Subcutaneous abdominal adipose tissue (tissue), 5 donors: ENCODE data around the gene GPR15LG.
"Not testable (repeated sequence)": the region's sequence is repeated elsewhere in the genome, so short reads cannot be mapped to it uniquely, and the experiment has no call there.

ENCODE experiments used
- H3K27ac ChIP-seq: one replicate; pipeline ENCODE4 v1.7.0; 2013; ENCODE audit warnings: low read depth, mild to moderate bottlenecking, inconsistent platforms, low read length, moderate library complexity
- H3K27me3 ChIP-seq, 5 donors: one replicate each; pipeline ENCODE4 v1.7.0; 2013; ENCODE audit warnings: low read length in 5 of 5, inconsistent platforms in 1 of 5; ENCODE audit not compliant: control insufficient read depth in 5 of 5, insufficient read depth in 4 of 5
- H3K36me3 ChIP-seq, 5 donors: one replicate each; pipeline ENCODE4 v1.7.0; 2013; ENCODE audit warnings: low read length in 5 of 5; ENCODE audit not compliant: control insufficient read depth in 5 of 5, insufficient read depth in 5 of 5
- H3K4me1 ChIP-seq, 5 donors: one replicate each; pipeline ENCODE4 v1.7.0; 2013; ENCODE audit warnings: low read length in 5 of 5, mild to moderate bottlenecking in 3 of 5, moderate library complexity in 1 of 5; ENCODE audit not compliant: control insufficient read depth in 5 of 5, insufficient read depth in 5 of 5
- H3K4me3 ChIP-seq, 5 donors: one replicate each; pipeline ENCODE4 v1.7.0; 2013; ENCODE audit warnings: low read length in 5 of 5, low read depth in 1 of 5
- H3K9ac ChIP-seq, 5 donors: one replicate each; pipeline ENCODE4 v1.7.0; 2013; ENCODE audit warnings: low read length in 5 of 5, mild to moderate bottlenecking in 4 of 5, moderate library complexity in 3 of 5
- H3K9me3 ChIP-seq, 5 donors: one replicate each; pipeline ENCODE4 v1.7.0; 2013; ENCODE audit warnings: low read length in 5 of 5; ENCODE audit not compliant: control insufficient read depth in 5 of 5
- donor health status: healthy.
- donor health status: healthy.
- donor health status: healthy.
- donor health status: healthy.
- donor health status: healthy.

Gene GPR15LG

GRCh38 chr10:84163996-84164395 lies 9.6 kb upstream of the GPR15LG start:
- peaks cover 3 to 18% (median 6%) of the 10 kb centered on the region in 5 donors for H3K27me3 ChIP-seq
- H3K9me3 ChIP-seq, result peaks cover 0 to 4% (median 0%) of the 10 kb centered on the region in 5 donors
- H3K27ac ChIP-seq, result no peak overlapping the region
- H3K9ac ChIP-seq, result no peak overlapping the region
- no peak overlapping the region for H3K4me3 ChIP-seq
- no peaks in the 10 kb centered on the region for H3K36me3 ChIP-seq
- peaks cover 0 to 2% (median 0%) of the 10 kb centered on the region in 5 donors for H3K4me1 ChIP-seq

- peaks cover 3 to 18% (median 6%) of the 10 kb centered on the region in 5 donors for H3K27me3 ChIP-seq
- H3K36me3 ChIP-seq, result no peaks in the 10 kb centered on the region
- no peak overlapping the region for H3K9ac ChIP-seq
- peaks cover 0 to 4% (median 0%) of the 10 kb centered on the region in 5 donors for H3K9me3 ChIP-seq
- no peak overlapping the region for H3K4me3 ChIP-seq
- H3K27ac ChIP-seq, result no peak overlapping the region
- H3K4me1 ChIP-seq, result peaks cover 0 to 2% (median 0%) of the 10 kb centered on the region in 5 donors
Observed at GRCh38 chr10:84164442-84164841, 9.2 kb upstream of the GPR15LG start.

GRCh38 chr10:84166620-84167288 lies 6.8 kb upstream of the GPR15LG start:
- Histone ChIP-seq H3K4me1 (peaks cover 0 to 2% (median 0%) of the 10 kb centered on the region in 5 donors), H3K27ac (no peak overlapping the region), H3K27me3 (peaks cover 3 to 18% (median 6%) of the 10 kb centered on the region in 5 donors), H3K4me3 (no peak overlapping the region), H3K9ac (no peak overlapping the region), H3K9me3 (peaks cover 0 to 4% (median 0%) of the 10 kb centered on the region in 5 donors), H3K36me3 (no peaks in the 10 kb centered on the region)

- H3K27ac ChIP-seq, H3K9ac ChIP-seq, H3K4me3 ChIP-seq, H3K36me3 ChIP-seq, H3K9me3 ChIP-seq, H3K4me1 ChIP-seq: not testable (repeated sequence)
- peaks cover 2 to 18% (median 4%) of the 10 kb centered on the region in 5 donors for H3K27me3 ChIP-seq
Observed at GRCh38 chr10:84167289-84167653, 6.3 kb upstream of the GPR15LG start.

- peaks cover 2 to 14% (median 4%) of the 10 kb centered on the region in 5 donors for H3K27me3 ChIP-seq
- not testable (repeated sequence) for H3K9ac ChIP-seq, H3K4me3 ChIP-seq, H3K27ac ChIP-seq, H3K4me1 ChIP-seq, H3K9me3 ChIP-seq, H3K36me3 ChIP-seq
Observed at GRCh38 chr10:84168382-84168781, 5.2 kb upstream of the GPR15LG start.

- H3K9ac ChIP-seq, H3K27me3 ChIP-seq: not testable (repeated sequence)
Observed at GRCh38 chr10:84171237-84171636, 2.4 kb upstream of the GPR15LG start.

GRCh38 chr10:84171700-84172466 lies 1.7 kb upstream of the GPR15LG start:
- not testable (repeated sequence) for H3K27me3 ChIP-seq, H3K9me3 ChIP-seq, H3K27ac ChIP-seq, H3K9ac ChIP-seq, H3K4me1 ChIP-seq, H3K4me3 ChIP-seq, H3K36me3 ChIP-seq

More at GRCh38 chr10:84171237-84171636, 2.4 kb upstream of the GPR15LG start:
- H3K36me3 ChIP-seq, H3K4me3 ChIP-seq, H3K9me3 ChIP-seq, H3K4me1 ChIP-seq, H3K27ac ChIP-seq: not testable (repeated sequence)

GRCh38 chr10:84172467-84173356 lies 889 bp upstream of the GPR15LG start:
- Histone ChIP-seq H3K27me3 (no peaks in the 10 kb centered on the region), H3K4me1 (peaks cover 0 to 2% (median 0%) of the 10 kb centered on the region in 5 donors), H3K27ac (no peak overlapping the region), H3K4me3 (no peak overlapping the region), H3K9me3 (no peaks in the 10 kb centered on the region), H3K9ac (no peak overlapping the region), H3K36me3 (no peaks in the 10 kb centered on the region)

- Histone ChIP-seq H3K4me3 (no peak overlapping the region), H3K36me3 (no peaks in the 10 kb centered on the region), H3K27me3 (no peaks in the 10 kb centered on the region), H3K9ac (no peak overlapping the region), H3K27ac (no peak overlapping the region), H3K4me1 (no peaks in the 10 kb centered on the region), H3K9me3 (no peaks in the 10 kb centered on the region)
Observed at GRCh38 chr10:84175436-84175835, 1.8 kb downstream of the GPR15LG start.

GRCh38 chr10:84176351-84176750 lies 2.8 kb downstream of the GPR15LG start:
- H3K9me3 ChIP-seq, result no peaks in the 10 kb centered on the region
- H3K4me1 ChIP-seq, result no peaks in the 10 kb centered on the region
- H3K36me3 ChIP-seq, result no peaks in the 10 kb centered on the region
- H3K9ac ChIP-seq, result no peak overlapping the region
- H3K27me3 ChIP-seq, result no peaks in the 10 kb centered on the region
- H3K4me3 ChIP-seq, result no peak overlapping the region
- no peak overlapping the region for H3K27ac ChIP-seq
